GM03348 (cell line): ENCODE results near the gene PRKD2.
A peak's percentile ranks its signal among the peaks of the same experiment; 100 is the strongest.

Experiments
- DNase-seq: peaks from one replicate; pipeline ENCODE4 v3.0.0; 2012; ENCODE audit warnings: low spot score

Gene PRKD2

GRCh38 chr19:46741447-46741846 lies 24.5 kb upstream of the PRKD2 start:
- no peak for DNase-seq

DNA sequence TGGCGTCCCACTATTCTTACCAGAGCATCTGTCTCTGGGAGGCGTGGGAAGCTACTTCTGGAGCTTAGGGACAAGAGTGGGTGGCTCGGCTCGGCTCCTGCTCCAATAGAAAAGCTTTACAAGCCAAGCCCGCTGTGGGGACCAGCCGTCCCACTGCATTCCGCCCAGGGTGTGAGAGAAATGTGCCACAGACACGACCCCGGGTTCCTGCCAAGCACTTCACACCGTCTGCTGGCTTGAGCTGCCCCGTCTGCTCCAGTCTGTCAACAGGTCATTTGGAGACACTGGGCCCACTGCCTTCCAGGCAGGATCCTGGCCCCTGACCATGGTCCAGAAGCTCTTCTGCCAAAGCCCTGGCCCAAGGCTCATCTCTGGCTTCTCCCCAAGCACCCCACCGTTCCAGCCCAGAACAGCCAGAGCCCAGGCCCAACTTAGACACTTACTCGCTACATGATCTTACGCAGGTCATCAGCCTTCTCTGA lies 22.4 kb upstream of the PRKD2 start:
- no peak for DNase-seq

- DNase-seq, result no peak
These were observed 20.9 kb upstream of the PRKD2 start for GRCh38 chr19:46737761-46738171.

GRCh38 chr19:46737298-46737654 lies 20.4 kb upstream of the PRKD2 start:
- DNase-seq, result no peak

DNA sequence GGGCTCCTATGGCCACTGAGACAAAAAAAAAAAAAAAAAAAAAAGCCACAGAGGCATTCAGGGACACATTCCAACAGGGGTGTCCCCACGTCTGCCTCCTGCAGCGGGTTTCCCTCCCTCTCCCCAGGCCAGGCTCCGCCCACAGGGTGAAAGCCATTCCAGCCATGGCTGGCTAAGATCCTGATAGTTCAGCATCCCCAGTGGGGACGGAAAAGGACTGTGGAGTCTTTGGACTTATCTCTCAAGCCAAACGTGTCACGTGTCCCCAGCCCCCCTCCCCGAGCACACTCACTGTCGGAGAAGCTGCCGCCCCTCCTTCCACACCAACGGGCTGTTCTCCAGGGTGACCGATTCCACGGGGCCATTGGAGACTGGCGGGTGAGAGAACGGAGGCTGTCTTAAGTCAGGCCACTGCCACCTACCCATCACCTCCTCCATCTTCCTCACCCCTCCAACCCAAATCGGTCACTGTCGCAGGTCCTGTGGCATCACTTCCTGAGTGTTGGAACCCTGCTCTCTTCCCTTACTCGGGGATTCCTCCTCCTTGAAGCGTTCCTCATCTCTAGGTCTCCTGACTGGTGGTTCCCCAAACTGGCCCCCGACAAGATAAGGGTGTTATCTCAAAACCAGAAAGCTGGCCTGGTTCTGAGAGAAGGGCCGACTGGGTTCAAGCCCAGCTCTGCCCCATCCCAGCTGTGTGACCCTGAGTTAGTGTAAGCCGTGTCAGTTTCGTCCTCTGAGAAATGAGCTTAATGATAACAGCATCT lies 19.8 kb upstream of the PRKD2 start:
- DNase-seq, result no peak

DNA sequence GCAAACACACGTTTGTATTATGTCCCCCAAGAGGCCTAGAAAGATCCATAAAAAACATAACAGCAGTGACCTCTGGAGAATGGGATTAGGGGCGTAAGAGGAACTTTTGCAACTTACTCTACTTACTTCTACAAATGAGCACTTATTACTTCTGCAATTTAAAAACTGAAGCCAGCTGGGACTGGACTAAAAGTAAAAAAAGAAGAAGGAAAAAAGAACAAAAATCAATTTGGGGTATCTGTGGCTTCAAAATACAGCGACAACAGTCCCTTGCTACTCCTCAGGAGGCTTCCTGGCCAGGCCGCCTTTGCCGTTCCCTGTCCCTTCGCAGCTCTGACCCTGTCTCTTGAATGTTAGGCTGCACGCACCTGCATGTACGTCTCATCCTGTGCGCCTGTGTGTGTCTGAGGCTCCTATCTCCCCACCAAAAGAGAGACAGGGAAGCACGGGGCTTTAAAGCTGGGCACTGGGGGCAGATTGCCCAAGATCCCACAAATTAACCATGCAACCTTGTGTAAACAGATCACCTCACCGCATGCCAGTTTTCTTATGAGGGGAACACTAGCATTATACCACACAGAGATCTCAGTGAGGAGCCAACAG lies 16.9 kb upstream of the PRKD2 start:
- DNase-seq, result no peak

DNA sequence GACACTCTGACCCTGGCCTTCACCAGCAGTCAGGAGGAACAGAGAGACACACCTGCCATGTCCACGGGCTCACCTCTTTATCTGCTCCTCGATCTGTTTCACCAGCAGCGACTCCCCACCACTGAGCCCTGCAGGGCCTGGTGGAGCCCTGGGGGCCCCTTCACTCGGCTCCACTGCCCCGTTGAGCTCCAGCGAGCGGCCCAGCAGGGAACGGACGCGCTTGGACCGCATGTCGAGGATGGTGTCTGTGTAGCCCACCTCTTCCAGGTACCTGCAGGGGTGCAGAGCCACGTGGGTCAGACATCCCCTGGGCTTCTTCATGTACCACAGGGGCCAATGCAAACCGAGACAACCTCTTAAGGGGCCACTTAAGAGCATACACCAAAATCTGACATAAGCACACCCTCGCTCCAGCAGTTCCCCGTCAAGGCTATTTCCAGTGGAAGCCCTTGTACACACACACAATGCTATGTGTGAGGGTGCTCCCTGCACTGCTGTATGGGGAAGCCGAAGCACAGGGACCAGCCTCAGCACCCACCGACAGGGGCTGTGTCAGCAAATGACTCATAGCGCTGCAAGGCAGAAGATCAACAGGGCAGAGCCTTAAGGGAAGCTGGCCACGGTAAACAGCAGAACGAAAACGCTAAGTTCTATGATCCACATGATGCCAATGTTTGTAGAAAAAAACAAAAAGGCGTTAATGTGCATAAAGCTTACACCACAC lies 16.2 kb upstream of the PRKD2 start:
- DNase-seq, result no peak

DNA sequence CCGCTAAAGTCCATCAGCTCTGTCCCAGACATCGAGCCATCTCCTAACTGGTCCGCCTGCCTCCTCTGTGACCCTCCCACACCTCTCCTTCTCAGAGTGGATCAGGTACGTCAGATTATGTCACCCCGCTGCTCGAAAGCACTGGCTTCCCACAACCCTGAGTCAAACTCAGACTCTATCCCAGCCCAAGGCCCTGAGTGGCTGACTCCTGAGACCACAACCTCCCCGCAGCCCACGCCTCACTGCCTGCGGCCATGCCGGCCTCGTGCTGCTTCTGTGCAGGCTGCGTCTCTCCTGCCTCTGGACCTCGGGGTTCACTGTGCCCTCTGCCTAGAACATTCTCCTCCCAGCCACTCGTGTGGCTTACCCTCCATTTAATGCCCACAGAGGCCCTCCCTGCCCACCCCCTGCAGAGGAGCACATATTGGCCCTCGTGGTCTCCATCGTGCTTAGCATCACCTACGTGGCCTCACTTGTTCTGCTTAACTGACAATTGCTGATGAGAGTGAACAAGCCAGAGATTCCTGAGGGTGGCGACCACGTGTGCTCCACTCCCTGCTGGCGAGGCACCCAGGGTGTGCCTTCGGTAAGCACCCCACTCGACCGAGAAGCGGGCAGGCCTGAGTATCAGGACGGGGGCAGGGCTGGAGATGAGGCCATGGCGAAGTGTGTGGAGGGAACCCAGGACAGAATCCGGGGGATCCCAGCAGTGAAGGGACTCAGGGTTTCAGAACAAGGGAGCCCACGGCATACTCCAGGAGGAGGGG lies 15.4 kb upstream of the PRKD2 start:
- no peak for DNase-seq

- no peak for DNase-seq
These were observed 14.7 kb upstream of the PRKD2 start for GRCh38 chr19:46731584-46731983.

GRCh38 chr19:46731007-46731501 lies 14.1 kb upstream of the PRKD2 start:
- DNase-seq, result peak; percentile 64

DNA sequence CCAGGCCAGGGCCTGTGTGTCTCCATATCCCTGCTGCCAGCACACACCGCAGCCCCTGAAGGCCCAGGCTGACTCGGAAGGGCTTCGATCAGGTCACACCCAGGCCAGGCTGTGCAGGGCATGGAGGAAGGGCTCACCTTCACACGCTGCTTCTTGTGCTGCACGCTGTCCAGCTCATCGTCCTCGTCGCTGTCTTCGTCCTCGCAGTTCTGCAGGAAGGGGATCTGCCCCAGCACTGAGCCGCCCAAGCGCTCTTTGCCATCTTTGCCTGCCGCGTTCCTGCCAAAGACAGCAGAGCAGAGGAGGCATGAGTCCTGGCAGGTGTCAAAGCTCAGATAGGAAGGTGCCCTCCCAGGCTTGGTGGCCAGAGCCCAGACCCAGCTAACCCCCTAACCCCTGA lies 13.7 kb upstream of the PRKD2 start:
- no peak for DNase-seq

DNA sequence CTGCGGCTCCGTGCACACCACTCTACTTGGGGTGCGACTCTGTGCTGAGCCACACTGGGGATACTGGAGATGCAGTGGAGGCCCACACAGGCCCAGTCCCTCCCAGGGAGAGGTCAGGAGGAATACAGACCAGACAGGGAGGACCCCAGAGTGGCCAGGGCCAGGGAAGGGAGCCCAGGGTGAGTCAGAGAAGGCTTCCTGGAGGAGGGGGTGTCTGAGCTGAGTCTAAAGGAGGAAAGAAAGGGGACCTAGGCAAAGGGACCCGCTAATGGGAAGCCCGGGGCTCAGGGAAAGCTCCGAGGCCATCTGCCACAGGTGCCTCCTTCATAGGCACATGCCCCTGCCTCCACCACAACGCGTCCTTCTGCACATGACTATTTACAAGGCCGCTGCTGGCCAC lies 13.3 kb upstream of the PRKD2 start:
- DNase-seq, result no peak

- DNase-seq, result no peak
These were observed 12.8 kb upstream of the PRKD2 start for GRCh38 chr19:46729696-46730095.

DNA sequence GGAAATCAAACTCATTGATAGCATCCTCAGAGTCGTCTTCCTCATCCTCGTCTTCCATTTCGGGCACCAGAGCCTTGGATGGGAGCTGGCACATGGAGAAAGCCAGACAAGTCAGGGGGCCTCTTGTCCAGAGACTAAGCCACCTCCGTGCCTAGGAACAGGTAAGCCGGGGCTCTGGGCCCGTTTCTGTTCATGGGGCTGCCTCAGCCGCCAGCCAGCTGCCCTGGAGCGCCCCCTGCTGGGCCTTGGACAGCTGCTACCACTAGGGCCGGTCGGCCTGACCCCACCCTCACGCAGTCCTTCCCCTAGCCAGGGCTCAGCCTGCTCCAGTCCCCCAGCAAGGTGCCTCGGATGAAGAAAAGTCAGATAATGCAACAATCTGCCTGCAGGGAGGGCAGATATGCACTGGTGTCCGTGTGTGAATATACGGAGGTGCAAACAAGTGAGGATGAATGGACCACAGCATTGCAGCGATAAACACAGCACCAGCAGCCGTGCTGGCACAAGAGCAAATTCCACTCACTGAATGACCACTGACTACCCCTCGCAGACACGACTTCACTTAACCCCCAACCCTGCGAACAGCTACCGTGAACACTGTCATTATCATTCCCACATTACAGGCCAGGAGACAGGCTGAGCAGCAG lies 11.9 kb upstream of the PRKD2 start:
- peak; percentile 89 for DNase-seq

- no peak for DNase-seq
These were observed 11.3 kb upstream of the PRKD2 start for GRCh38 chr19:46728208-46728607.

DNA sequence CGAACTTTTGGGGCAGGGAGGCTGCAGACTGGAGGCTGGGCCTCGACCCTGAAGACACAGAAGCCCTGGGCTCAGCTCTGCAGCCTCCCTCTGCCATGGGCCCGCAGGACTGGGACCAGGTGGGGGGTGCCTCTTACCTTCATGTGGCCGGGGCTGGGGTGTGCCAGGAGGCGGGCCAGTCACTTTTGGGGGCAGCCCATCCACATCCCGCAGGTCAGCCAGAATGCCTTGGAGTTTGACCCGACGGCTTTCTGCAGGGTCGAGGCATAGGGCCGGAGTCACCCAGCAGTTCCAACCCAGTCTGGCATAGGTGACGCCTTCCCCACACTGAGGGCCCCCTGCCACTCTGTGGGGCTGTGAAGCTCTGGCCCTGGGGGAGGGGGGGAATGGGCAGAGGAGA lies 10.8 kb upstream of the PRKD2 start:
- DNase-seq, result no peak

- no peak for DNase-seq
These were observed 10.1 kb upstream of the PRKD2 start for GRCh38 chr19:46726971-46727501.

GRCh38 chr19:46726551-46726950 lies 9.6 kb upstream of the PRKD2 start:
- no peak for DNase-seq

DNA sequence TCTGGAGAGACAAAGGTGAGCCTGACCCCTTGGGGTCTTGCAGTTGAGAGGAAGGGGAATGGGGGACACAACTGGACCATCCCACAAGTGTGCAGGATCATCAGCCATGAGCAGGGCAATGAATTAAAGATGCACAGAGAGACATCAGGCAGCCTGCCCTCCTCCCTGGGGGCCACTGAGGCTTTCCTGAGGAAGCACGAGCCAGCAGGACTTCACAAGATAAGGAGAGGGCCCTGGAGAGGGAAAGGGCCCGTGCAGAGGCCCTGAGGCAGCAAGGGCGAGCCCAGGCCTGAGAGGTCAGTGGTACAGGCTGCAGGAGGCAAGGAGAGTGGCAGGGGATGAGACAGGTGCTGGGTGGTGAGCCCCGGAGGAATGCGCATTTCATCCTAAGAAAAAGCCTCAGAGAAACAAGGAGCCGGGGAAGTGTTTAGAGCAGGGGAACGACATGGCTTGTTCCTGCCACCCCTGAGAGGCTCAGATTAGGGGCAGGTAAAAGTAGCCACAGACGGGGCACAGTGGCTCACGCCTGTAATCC lies 9.0 kb upstream of the PRKD2 start:
- no peak for DNase-seq

DNA sequence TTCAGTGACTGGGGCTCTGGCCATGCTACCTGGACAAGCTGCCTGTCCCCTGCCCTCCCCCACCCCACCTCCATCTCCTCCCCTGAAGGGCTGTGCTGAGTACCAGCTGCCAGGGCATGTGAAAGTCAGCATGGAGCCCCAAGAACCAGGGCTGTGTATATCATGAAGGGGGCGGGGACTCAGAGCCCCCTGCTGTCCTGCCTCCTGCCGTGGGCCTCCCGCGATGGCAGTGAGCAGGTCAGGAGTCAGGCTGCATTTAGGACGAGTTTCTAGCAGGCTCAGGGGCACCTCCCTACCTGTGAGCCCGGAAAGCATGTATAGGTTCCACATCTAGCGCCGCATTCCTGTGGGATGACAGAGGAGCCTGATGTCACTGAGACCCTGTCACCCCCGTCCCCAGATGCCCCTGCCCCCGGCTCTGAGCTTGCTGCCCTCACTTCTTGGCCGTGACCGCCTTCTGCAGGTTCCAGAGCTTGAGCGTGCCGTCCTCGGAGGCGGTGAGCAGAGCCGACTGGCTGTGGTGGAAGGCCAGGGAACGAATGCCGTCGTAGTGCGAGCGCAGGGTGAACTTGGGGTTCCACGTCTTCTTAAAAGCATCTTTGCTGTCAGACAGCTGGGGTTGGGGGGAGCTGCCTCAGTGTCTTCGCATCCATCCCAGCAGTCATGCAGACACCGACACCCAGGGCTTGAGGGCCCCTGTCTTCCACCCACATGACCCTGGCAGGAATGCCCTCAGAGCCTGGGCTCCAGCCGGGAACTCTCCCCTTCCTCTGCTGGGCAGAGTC lies 8.3 kb upstream of the PRKD2 start:
- no peak for DNase-seq
